GM21528 (cell line): Measurements from ENCODE around the gene CHST15.

Experiments used
- ATAC-seq: cut with Tn5 transposase; IDR thresholded peaks from one replicate; pipeline ENCODE4 v1.9.1; 2021; ENCODE audit warnings: mild to moderate bottlenecking, moderate library complexity; ENCODE audit not compliant: unreplicated experiment, low FRiP score

CHST15 gene

GRCh38 chr10:124049484-124049883, 43.9 kb downstream of the CHST15 start:
- no peak for ATAC-seq

GRCh38 chr10:124048371-124049290, 44.8 kb downstream of the CHST15 start:
- ATAC-seq = no peak

- ATAC-seq = no peak
Observed at GRCh38 chr10:124047427-124048152, 45.8 kb downstream of the CHST15 start.

- no peak for ATAC-seq
Observed at GRCh38 chr10:124045801-124046355, 47.5 kb downstream of the CHST15 start.

GRCh38 chr10:124045276-124045675, 48.1 kb downstream of the CHST15 start:
- no peak for ATAC-seq

GRCh38 chr10:124044143-124044862, 49.1 kb downstream of the CHST15 start:
- no peak for ATAC-seq

GRCh38 chr10:124043310-124044142, 49.9 kb downstream of the CHST15 start:
- no peak for ATAC-seq

DNA sequence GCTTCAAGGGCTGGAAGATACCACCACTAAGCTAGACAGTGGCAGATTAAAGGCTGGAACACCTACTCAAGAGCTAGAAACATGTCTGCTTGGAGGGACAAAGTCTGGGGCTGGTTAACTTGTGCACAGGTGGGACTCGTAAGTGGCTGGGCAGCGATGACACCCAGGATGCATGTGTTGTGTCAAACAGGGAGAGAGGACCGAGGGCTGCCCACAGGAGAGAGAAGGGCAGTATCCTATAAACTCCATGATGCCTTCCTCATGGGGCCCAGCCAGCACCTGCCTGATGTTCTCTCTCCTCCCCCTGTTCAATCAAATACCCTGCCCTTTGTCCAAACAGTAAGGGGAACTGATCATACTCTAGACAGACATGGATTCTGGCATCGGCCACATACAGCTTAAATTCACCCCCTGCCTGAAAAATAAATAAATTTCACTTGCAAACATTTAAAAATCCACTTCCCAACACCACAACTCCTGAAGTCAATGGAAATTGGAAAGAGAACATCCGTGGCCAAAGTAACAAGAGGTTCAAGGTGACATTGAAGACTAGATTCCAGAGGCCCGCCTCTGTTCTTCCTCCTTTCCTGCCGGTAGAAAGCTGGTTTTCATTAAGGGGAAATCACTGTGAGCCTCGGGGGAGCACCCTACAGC, 50.6 kb downstream of the CHST15 start:
- ATAC-seq = no peak

DNA sequence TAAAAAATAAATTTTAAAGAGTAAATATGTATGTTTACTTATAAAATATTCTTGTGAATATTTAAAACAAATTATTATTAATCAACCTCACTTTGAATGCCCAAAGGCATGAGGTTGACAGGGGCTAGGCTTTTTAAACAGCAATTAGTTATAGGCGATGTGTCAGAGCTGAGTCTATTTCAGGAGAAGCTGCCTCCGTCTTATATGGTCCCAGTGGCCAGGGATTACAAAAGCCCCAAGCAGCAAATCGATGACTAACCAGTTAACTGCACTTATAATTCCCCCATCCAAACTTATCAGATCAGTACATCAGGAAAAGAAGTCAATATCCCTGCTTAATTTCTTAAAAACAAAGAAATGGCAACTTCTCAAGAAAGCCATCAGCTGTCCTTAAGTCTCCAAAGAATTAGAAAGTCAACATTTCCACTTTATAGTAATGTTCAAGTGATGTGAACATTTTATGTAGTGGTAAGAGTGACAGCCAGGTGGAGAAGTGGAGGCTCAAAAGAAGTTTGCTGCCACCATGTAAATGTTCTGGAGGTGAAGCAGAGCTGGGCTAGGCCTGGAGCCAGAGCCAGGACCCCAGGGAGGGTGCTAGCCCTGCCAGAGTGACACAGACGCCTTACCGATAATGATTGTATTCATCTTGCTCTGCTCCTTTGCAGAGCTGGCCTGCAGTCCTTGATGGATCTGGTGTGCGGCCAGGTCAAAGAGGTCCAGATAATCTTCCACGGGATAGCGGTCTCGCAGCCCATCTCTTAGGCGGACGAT, 51.5 kb downstream of the CHST15 start:
- no peak for ATAC-seq

DNA sequence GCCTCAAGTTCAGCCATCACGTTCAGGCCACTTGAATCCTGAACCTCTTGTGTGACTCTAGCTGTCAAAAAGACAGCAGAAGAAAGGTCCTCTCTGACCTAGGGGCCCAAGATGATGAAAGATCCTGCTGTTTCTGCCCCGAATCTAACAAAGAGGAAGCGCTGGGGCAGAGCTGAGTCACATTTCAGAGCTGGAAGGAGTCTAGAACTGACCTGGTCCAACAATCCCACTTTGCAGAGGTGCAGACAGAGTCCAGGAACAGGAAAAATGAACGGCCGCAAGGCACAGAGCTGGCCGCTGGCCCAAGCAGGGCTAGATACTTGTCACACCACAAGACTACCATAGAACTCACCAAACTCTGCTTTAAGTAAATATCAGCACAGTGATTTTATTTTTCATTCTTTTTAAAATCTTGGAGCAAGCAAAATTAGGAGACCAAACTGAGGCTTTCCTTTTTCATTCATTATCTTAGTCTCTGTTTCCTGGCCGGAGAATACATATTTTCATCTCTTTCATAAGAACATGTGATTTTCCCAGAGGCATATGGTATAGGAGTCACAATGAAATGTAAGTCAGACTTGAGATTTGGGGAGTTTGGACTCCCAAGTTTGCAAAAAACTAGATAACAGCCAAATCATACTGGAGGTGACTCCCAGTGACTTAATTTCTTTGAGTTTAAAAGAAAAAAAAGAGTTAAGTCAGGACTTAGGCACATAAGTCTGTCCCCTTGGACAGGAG, 52.8 kb downstream of the CHST15 start:
- no peak for ATAC-seq

GRCh38 chr10:124039483-124040013, 53.9 kb downstream of the CHST15 start:
- ATAC-seq = no peak

GRCh38 chr10:124037784-124038183, 55.6 kb downstream of the CHST15 start:
- no peak for ATAC-seq

DNA sequence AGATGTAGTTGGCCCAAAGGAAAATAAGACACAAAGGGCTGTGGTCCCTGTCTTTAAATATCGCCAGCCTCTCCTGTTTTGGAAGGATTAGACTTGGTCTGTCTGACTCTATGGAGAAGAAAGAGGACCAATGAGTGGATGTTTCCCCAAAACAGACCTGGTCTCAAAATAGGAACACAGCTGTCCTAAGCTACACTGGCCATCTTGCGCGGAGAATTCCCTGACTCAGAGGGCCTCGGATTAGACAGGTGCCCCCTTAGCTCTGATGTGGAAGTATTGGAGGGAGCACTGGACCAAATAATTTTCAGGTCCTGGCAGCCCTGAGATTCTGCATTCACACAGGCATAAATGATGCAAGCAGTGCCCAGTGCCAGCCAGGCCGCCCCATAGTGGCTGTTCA, 56.1 kb downstream of the CHST15 start:
- no peak for ATAC-seq

DNA sequence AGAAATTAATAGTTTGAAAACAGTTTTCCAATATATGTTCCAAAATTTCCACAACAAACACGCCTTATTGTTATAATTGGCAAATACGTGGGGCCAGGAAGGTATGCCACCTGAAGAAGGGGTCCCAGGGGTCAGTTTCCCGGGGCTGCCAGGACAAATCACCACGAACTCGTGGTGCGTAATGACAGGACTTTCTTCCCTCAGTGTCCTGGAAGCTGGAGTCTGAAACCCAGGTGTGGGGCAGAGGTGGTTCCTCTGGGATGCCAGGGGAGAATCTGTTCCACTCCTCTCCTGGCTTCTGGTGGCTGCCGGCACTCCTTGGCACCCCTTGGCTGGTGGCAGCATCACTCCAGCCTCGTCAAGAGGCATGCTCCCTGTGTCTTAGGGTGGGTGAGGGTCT, 56.7 kb downstream of the CHST15 start:
- no peak for ATAC-seq

- peak; percentile 99 for ATAC-seq
Observed at GRCh38 chr10:124035928-124036558, 57.4 kb downstream of the CHST15 start.

- no peak for ATAC-seq
Observed at GRCh38 chr10:124035306-124035927, 58.0 kb downstream of the CHST15 start.
